Measurements from ENCODE around the gene BTLA.
A peak's percentile ranks its signal among the peaks of the same experiment; 100 is the strongest.
"Not testable (repeated sequence)": the region's sequence is repeated elsewhere in the genome, so short reads cannot be mapped to it uniquely, and the experiment has no call there.

BTLA gene

DNA sequence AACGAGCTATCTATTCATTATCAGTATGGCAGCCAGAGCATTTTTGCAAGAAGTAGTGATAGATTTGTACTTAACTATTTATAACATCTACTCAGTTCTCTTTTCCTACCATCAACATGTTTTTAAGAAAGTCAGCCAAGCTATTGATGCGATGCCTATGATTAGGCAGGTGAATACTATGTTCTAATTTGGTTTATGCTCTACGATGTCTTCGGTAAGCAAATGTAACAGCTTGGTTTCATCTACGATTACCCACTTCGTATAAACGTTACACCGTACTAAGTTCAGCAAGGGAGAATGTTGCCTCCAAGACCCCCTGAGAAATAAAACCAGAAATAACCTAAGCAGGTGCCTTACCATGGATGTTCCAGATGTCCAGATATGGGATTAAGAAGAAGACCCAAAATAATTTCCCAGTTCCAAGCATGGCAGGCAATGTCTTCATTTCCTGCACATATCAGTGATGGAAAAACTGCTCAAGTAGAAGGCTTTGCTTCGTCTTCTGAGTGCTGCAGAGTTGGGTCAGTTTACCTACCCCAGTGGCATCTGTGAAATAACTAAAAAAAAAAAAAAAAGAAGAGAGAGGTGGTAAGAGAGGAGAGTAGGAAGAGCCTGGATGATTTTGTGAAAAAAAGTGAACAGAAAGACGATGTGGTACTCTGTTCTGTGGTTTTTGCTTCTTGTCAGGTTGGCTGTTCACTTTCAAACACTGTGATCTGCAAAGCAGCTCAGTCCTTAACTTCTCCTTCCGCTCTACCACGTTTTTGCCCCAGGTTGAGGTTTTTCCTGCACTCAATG lies at the start of gene BTLA:
Gene BTLA (minus strand): TSS at position 559 of the 798 bp plus-strand sequence. CDS start 114 bp downstream, at position 445.
- DNase-seq (ENCODE audit: low read depth): no peak

GRCh38 chr3:112546216-112546759 lies 47.0 kb upstream of the BTLA start:
- no peak for DNase-seq (ENCODE audit: low read depth)

- DNase-seq (ENCODE audit: low read depth): no peak
Observed at GRCh38 chr3:112539825-112540650, 40.8 kb upstream of the BTLA start.

- DNase-seq (ENCODE audit: low read depth): peak; percentile 17
Observed at GRCh38 chr3:112531358-112531781, 32.1 kb upstream of the BTLA start.

DNA sequence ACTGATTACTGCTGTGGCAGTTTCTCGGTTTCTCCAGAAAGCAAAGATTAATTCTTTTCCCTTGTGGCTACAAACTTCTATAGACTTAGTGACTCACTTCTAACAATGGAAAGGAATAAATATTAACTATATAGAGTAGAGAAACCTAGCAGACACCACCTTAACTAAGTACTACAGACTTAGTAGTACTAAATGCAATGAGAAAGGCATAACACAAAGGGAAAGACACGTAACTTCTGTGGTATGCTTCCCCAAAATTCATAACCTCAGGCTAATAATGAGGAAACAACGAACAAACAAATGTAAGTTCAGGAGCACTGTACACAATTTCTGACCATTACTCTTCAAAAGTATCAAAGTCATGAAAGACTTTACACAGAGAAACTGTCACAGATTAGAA lies 31.3 kb upstream of the BTLA start:
- DNase-seq (ENCODE audit: low read depth): no peak

DNA sequence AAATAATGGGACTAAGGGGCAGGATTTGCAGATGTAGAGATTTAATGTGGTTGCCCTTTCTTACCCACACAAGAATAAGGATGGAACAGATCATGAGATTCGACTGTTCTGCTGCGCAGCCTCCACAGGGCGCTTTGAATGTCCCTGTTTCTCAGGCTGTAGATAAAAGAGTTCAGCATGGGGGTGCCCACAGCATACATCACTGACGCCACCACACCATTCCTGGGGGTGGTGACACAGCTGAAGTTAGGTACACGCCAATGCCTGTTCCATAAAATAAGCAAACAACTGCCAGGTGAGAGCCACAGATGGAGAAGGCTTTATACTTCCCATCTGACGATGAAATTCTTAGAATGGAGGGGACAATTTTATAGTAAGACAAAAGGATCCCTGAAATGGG lies 24.9 kb upstream of the BTLA start:
- not testable (repeated sequence) for DNase-seq (ENCODE audit: low read depth)

- DNase-seq (ENCODE audit: low read depth): peak; percentile 58
Observed at GRCh38 chr3:112519424-112520001, 20.2 kb upstream of the BTLA start.

- DNase-seq (ENCODE audit: low read depth): not testable (repeated sequence)
Observed at GRCh38 chr3:112518970-112519369, 19.7 kb upstream of the BTLA start.

DNA sequence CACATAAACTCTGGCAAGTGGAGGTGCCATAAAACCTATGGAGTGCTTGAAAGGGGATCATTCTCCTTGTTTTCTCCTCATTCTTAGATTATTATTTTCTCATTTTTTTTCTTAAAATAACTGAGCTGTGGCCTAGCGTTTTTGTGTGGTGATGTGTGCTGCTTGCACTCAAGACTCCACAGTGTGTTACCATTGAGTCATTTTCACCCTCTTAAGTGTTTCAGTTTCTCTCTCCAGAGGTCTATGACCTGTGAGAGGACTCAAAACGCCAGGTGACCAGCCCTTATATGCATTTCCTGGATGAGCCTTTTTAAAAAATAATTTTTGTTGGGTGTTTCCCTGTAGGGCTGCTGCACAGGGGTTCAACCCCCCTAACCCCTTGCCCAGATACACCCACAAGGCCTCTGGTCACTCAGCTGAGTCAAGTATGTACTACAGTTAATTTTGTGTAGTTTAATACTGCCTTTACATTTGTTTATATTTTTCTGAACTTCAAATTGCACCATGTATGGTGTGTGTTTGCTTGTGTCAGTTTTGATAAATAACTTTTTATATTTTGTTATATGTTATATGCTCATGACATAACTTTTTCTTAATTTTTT lies 15.4 kb upstream of the BTLA start:
- peak; percentile 6 for DNase-seq (ENCODE audit: low read depth)

- DNase-seq (ENCODE audit: low read depth): no peak
Observed at GRCh38 chr3:112512320-112512719, 13.0 kb upstream of the BTLA start.

- DNase-seq (ENCODE audit: low read depth): no peak
Observed at GRCh38 chr3:112508860-112509259, 9.6 kb upstream of the BTLA start.

GRCh38 chr3:112508261-112508660 lies 9.0 kb upstream of the BTLA start:
- DNase-seq (ENCODE audit: low read depth): no peak

DNA sequence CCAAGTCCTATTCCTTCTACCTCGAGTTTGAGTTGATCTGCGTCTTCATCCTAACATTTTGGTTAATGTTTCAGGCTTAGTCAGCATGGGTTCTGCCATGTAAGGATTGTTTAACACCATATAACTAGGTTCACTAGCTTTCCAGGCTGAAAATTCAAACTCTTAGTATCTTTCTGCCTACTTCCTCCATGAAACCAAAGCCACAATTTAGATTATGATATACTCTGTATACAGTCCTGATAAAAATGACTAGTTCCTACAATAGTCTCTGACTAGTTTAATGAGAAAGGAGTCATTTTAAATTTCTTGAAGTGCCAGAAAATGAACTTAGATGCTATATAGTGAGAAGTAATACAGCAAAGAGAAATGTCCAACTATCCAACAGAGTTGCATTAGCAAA lies 6.6 kb upstream of the BTLA start:
- DNase-seq (ENCODE audit: low read depth): no peak

- no peak for DNase-seq (ENCODE audit: low read depth)
Observed at GRCh38 chr3:112504123-112504522, 4.9 kb upstream of the BTLA start.

GRCh38 chr3:112503304-112503972 lies 4.2 kb upstream of the BTLA start:
- DNase-seq (ENCODE audit: low read depth): no peak

DNA sequence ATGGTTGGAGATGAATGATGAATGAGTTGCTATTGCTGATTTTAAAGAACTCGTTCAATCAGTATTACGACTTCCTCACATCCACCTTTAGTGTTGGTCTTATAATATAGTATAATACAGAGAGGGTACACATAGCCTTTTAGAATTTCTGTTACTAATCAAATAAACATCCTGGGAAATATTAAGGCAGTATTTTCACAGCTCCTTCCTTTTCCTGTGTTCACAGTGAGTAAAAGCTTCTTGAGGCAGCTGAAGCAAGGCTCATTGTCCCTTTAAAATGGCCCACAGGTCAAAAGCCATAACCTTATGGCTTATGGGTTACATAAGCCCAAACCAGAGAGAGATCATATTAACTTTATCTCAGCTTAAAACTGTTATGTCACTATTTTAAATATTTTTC lies 1.3 kb upstream of the BTLA start:
- DNase-seq (ENCODE audit: low read depth): no peak

DNA sequence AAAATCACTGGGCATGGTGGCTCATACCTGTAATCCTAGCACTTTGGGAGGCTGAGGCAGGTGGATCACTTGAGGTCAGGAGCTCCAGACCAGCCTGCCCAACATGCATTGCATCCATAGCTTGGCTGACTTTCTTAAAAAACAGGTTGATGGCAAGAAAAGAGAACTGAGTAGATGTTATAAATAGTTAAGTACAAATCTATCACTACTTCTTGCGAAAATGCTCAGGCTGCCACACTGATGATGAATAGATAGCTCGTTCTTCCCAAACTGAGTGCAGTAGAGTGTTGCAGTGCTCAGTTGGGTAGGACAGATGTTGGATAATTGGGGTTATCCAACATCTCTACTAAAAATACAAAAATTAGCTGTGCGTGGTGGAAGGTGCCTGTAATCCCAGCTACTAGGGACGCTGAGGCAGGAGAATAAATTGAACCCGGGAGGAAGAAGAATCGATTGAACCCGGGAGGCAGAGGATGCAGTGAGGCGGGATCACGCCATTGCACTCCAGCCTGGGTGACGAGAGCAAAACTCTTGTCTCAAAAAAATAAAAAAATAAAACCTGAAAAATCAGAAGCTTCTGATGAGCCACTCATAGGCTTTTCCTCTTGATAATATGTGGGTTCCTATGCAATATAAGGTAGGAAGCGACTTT lies 1.2 kb downstream of the BTLA start:
- no peak for DNase-seq (ENCODE audit: low read depth)

GRCh38 chr3:112496366-112497067 lies 2.8 kb downstream of the BTLA start:
- DNase-seq (ENCODE audit: low read depth): no peak

DNA sequence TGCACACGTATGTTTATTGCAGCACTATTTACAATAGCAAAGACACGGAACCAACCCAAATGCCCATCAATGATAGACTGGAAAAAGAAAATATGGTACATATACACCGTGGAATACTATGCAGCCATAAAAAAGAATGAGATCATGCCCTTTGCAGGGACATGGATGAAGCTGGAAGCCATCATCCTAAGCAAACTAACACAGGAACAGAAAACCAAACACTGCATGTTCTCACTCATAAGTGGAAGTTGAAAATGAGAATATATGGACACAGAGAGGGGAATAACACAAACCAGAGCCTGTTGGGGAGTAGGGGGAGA lies 4.9 kb downstream of the BTLA start:
- not testable (repeated sequence) for DNase-seq (ENCODE audit: low read depth)

GRCh38 chr3:112492124-112492523 lies 7.1 kb downstream of the BTLA start:
- DNase-seq (ENCODE audit: low read depth): no peak

GRCh38 chr3:112491373-112491772 lies 7.9 kb downstream of the BTLA start:
- no peak for DNase-seq (ENCODE audit: low read depth)

All from stromal cell of bone marrow (primary cell).